Endodermal cell (in vitro differentiated cells): ENCODE data around the gene PRR30. TPM values are rescaled to one million over a fixed set of nuclear protein-coding genes. Genes with fewer than 3 reads are reported as not detected.

Experiments used
- DNase-seq: peaks from one replicate; pipeline ENCODE4 v3.0.0-alpha.2; 2017
- H3K27ac ChIP-seq: 2 replicates; pipeline ENCODE4 v1.5.1; 2013; ENCODE audit warnings: mild to moderate bottlenecking, low read depth, low read length, moderate library complexity
- H3K27me3 ChIP-seq: 2 replicates; pipeline ENCODE4 v1.6.1; 2013; ENCODE audit warnings: mild to moderate bottlenecking, low read length, moderate library complexity; ENCODE audit not compliant: insufficient read depth, control insufficient read depth, poor library complexity, severe bottlenecking
- H3K36me3 ChIP-seq: 2 replicates; pipeline ENCODE4 v1.7.0; 2013; ENCODE audit warnings: mild to moderate bottlenecking, low read length, moderate library complexity; ENCODE audit not compliant: control insufficient read depth, insufficient read depth
- H3K4me1 ChIP-seq: one replicate; pipeline ENCODE4 v1.7.0; 2013; ENCODE audit warnings: low read length; ENCODE audit not compliant: control insufficient read depth, insufficient read depth
- H3K4me3 ChIP-seq: 2 replicates; pipeline ENCODE4 v1.5.1; 2013; ENCODE audit warnings: mild to moderate bottlenecking, low read length, moderate library complexity
- H3K9ac ChIP-seq: 2 replicates; pipeline ENCODE4 v1.6.1; 2013; ENCODE audit warnings: mild to moderate bottlenecking, low read length, moderate library complexity; ENCODE audit not compliant: poor library complexity, severe bottlenecking; ENCODE audit errors: extremely low read depth
- H3K9me3 ChIP-seq: 2 replicates; pipeline ENCODE4 v1.6.1; 2013; ENCODE audit warnings: mild to moderate bottlenecking, low read length, moderate library complexity; ENCODE audit not compliant: control insufficient read depth
- H3K27ac Mint-ChIP-seq: 2 replicates; pipeline ENCODE4 v1.8.0; 2020; ENCODE audit warnings: mixed read lengths
- H3K27me3 Mint-ChIP-seq: 2 replicates; pipeline ENCODE4 v1.8.0; 2021; ENCODE audit warnings: mild to moderate bottlenecking, mixed read lengths; ENCODE audit not compliant: insufficient read depth
- H3K36me3 Mint-ChIP-seq: 2 replicates; pipeline ENCODE4 v1.8.0; 2020; ENCODE audit warnings: low read depth, mixed read lengths
- H3K4me1 Mint-ChIP-seq: 2 replicates; pipeline ENCODE4 v1.8.0; 2020; ENCODE audit warnings: mixed read lengths
- H3K4me3 Mint-ChIP-seq: 2 replicates; pipeline ENCODE4 v1.8.0; 2020; ENCODE audit warnings: mild to moderate bottlenecking, moderate library complexity, mixed read lengths
- H3K9me3 Mint-ChIP-seq: 2 replicates; pipeline ENCODE4 v1.8.0; 2020; ENCODE audit warnings: mild to moderate bottlenecking, mixed read lengths
- CTCF ChIP-seq: fragments of 200-600 bp; sonication (generic); conservative IDR thresholded peaks from 2 replicates; pipeline ENCODE4 v1.5.0; 2021; ENCODE audit warnings: antibody characterized with exemption, mild to moderate bottlenecking
- WGBS, 2 experiments: methylation state at CpG; one replicate each; pipeline versions ENCODE4 v1.1.5 to v1.1.7; 2013; ENCODE audit warnings: missing lambda C conversion rate in 2 of 2, mixed read lengths in 1 of 2; ENCODE audit not compliant: insufficient coverage in 1 of 2, insufficient read length in 1 of 2; 5-methylcytosine and 5-hydroxymethylcytosine counted together
- total RNA-seq, 2 donors: library from RNA; stranded (reverse); fragmentation: NEBNext Ultra II Directional in 1 of 2; extraction: Animal tissue kit (Norgen Biotek cat#: 25700) in 1 of 2; gene quantifications; 2 replicates in 1 of 2; 3 replicates in 1 of 2; pipeline ENCODE4 v1.2.1, GENCODE V29; 2021

The PRR30 gene
- total RNA-seq, 2 donors from 2014 or later = not detected

GRCh38 chr2:27099334-27099955 is 39.8 kb downstream of the PRR30 start:
- peaks cover 5% of the 10 kb centered on the region for H3K4me1 ChIP-seq
- Mint-ChIP-seq H3K36me3 (no peaks in the 10 kb centered on the region), H3K4me3 (no peak overlapping the region), H3K4me1 (peaks cover 4% of the 10 kb centered on the region), H3K27me3 (no peaks in the 10 kb centered on the region), H3K27ac (no peak overlapping the region), H3K9me3 (no peaks in the 10 kb centered on the region)
- no peaks in the 10 kb centered on the region for H3K27me3 ChIP-seq
- H3K27ac ChIP-seq = no peak overlapping the region
- H3K9me3 ChIP-seq = no peaks in the 10 kb centered on the region
- H3K4me3 ChIP-seq = no peak overlapping the region
- no peak for DNase-seq
- no peaks in the 10 kb centered on the region for H3K36me3 ChIP-seq
- no peak overlapping the region for H3K9ac ChIP-seq
- 89 to 90% methylated on average over 12 to 19 of the region's 19 CpGs for WGBS, 2 experiments
- TF ChIP-seq CTCF = no peak

- DNase-seq = no peak
- no peaks in the 10 kb centered on the region for H3K36me3 ChIP-seq
These were observed 41.9 kb downstream of the PRR30 start for GRCh38 chr2:27097341-27097740.

GRCh38 chr2:27096748-27097297 is 42.4 kb downstream of the PRR30 start:
- 70 to 89% methylated on average over 2 to 3 of the region's 3 CpGs for WGBS, 2 experiments
- no peak overlapping the region for H3K27ac Mint-ChIP-seq

More at GRCh38 chr2:27097341-27097740, 41.9 kb downstream of the PRR30 start:
- Mint-ChIP-seq H3K4me1 (peaks cover 4% of the 10 kb centered on the region), H3K9me3 (no peaks in the 10 kb centered on the region), H3K27ac (no peak overlapping the region), H3K27me3 (no peaks in the 10 kb centered on the region), H3K4me3 (no peak overlapping the region), H3K36me3 (no peaks in the 10 kb centered on the region)
- H3K4me3 ChIP-seq = no peak overlapping the region
- no peak for TF ChIP-seq CTCF
- no peaks in the 10 kb centered on the region for H3K27me3 ChIP-seq
- H3K9me3 ChIP-seq = no peaks in the 10 kb centered on the region
- H3K4me1 ChIP-seq = peaks cover 5% of the 10 kb centered on the region
- no peak overlapping the region for H3K27ac ChIP-seq
- 89 to 100% methylated on average over 1 to 14 of the region's 14 CpGs for WGBS, 2 experiments
- no peak overlapping the region for H3K9ac ChIP-seq

More at GRCh38 chr2:27096748-27097297, 42.4 kb downstream of the PRR30 start:
- Histone ChIP-seq H3K4me1 (peaks cover 5% of the 10 kb centered on the region), H3K9ac (no peak overlapping the region), H3K9me3 (no peaks in the 10 kb centered on the region), H3K36me3 (no peaks in the 10 kb centered on the region), H3K27ac (no peak overlapping the region), H3K27me3 (no peaks in the 10 kb centered on the region), H3K4me3 (no peak overlapping the region)
- no peaks in the 10 kb centered on the region for H3K27me3 Mint-ChIP-seq
- no peak for TF ChIP-seq CTCF
- no peaks in the 10 kb centered on the region for H3K9me3 Mint-ChIP-seq
- H3K4me3 Mint-ChIP-seq = no peak overlapping the region
- no peaks in the 10 kb centered on the region for H3K36me3 Mint-ChIP-seq
- peaks cover 4% of the 10 kb centered on the region for H3K4me1 Mint-ChIP-seq
- DNase-seq = no peak
